ENCODE measurements around the gene PSMA5. TPM values are rescaled to one million over a fixed set of nuclear protein-coding genes. Genes with fewer than 3 reads are reported as not detected.

PSMA5 gene
- total RNA-seq, 1 donor from 2014 or later = 99.8 TPM

- TF ChIP-seq, protein P1, sequence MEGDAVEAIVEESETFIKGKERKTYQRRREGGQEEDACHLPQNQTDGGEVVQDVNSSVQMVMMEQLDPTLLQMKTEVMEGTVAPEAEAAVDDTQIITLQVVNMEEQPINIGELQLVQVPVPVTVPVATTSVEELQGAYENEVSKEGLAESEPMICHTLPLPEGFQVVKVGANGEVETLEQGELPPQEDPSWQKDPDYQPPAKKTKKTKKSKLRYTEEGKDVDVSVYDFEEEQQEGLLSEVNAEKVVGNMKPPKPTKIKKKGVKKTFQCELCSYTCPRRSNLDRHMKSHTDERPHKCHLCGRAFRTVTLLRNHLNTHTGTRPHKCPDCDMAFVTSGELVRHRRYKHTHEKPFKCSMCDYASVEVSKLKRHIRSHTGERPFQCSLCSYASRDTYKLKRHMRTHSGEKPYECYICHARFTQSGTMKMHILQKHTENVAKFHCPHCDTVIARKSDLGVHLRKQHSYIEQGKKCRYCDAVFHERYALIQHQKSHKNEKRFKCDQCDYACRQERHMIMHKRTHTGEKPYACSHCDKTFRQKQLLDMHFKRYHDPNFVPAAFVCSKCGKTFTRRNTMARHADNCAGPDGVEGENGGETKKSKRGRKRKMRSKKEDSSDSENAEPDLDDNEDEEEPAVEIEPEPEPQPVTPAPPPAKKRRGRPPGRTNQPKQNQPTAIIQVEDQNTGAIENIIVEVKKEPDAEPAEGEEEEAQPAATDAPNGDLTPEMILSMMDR (conservative IDR thresholded peaks at IDR 0.05) = no peak
- no peak overlapping the region for H3K27ac Mint-ChIP-seq (ENCODE audit: unreplicated experiment)
- H3K36me3 Mint-ChIP-seq (ENCODE audit: low read depth) = no peaks in the 10 kb centered on the region
- H3K4me1 Mint-ChIP-seq = peaks cover 63% of the 10 kb centered on the region
- H3K4me3 Mint-ChIP-seq = no peak overlapping the region
- H3K27me3 Mint-ChIP-seq (ENCODE audit: low read depth) = no peaks in the 10 kb centered on the region
- DNase-seq (ENCODE audit: low read depth, low spot score) = no peak
- no peaks in the 10 kb centered on the region for H3K9me3 Mint-ChIP-seq
Observed at GRCh38 chr1:109391157-109391556, 35.1 kb downstream of the PSMA5 start.

- H3K4me1 Mint-ChIP-seq = peaks cover 52% of the 10 kb centered on the region
- no peaks in the 10 kb centered on the region for H3K36me3 Mint-ChIP-seq (ENCODE audit: low read depth)
- no peak for DNase-seq (ENCODE audit: low read depth, low spot score)
- TF ChIP-seq, protein P1 (conservative IDR thresholded peaks at IDR 0.05) = no peak
- no peak overlapping the region for H3K4me3 Mint-ChIP-seq
- no peaks in the 10 kb centered on the region for H3K27me3 Mint-ChIP-seq (ENCODE audit: low read depth)
- H3K27ac Mint-ChIP-seq (ENCODE audit: unreplicated experiment) = no peak overlapping the region
- H3K9me3 Mint-ChIP-seq = no peaks in the 10 kb centered on the region
Observed at GRCh38 chr1:109389638-109390341, 36.5 kb downstream of the PSMA5 start.

DNA sequence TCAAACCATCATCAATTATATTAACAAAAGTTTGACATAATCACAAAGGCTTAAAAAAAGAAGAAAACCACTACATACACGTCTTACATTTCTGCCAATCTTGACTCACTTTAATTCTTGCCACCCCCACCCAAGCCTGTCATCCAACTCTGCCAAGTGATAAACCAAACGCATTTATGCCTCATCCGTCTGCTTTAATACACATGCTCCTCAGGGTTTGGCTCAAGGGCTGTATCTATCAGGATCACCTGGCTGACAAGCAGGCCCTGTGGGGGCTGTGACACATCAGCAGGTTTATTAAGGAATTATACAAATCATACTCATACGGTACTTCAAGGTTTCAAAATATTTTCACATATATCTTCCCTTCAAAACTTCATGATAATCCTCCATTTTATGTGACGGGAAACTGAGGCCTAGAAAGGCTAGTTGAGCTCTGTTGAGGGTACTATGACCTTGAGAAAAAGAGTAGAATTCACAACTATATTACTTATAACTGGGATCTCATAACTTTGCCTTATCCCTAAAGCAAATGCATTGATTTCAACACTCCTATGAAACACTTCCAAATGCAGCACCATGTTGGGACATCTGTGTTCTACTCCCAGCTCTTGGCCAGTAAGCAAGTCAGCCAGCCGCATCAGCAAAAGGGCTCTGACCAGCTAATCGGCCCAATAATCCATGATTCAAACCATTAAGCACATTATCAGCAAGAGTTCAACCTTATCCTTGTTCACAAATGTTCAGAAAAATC is 37.2 kb downstream of the PSMA5 start:
- Mint-ChIP-seq H3K27ac (ENCODE audit: unreplicated experiment) (no peak overlapping the region), H3K4me1 (peaks cover 50% of the 10 kb centered on the region), H3K9me3 (no peaks in the 10 kb centered on the region), H3K4me3 (no peak overlapping the region), H3K27me3 (ENCODE audit: low read depth) (no peaks in the 10 kb centered on the region), H3K36me3 (ENCODE audit: low read depth) (no peaks in the 10 kb centered on the region)
- DNase-seq (ENCODE audit: low read depth, low spot score) = no peak
- TF ChIP-seq, protein P1 (conservative IDR thresholded peaks at IDR 0.05) = no peak

DNA sequence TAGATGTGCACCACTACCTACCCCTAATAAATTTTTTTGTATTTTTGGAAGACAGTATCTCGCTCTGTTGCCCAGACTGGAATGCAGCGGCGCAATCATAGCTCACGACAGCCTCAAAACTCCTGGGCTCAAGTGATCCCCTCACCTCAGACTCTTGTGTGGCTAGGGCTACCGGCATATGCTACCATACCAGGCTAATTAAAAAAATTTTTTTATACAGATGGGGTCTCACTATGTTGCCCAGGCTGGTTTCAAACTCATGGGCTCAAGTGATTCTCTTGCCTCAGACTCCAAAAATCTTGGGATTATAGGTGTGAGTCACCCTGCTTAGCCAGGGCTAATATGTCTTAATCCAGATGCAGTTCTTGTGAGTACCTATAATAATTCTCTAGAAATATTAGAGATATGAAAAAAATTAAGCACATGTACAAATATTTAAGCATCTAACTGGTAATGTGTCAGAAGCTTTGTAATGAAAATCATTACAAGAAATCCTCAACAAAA is 38.0 kb downstream of the PSMA5 start:
- Mint-ChIP-seq H3K27me3 (ENCODE audit: low read depth) (no peaks in the 10 kb centered on the region), H3K36me3 (ENCODE audit: low read depth) (no peaks in the 10 kb centered on the region), H3K27ac (ENCODE audit: unreplicated experiment) (no peak overlapping the region), H3K4me3 (no peak overlapping the region), H3K9me3 (no peaks in the 10 kb centered on the region), H3K4me1 (peaks cover 50% of the 10 kb centered on the region)
- TF ChIP-seq, protein P1 (conservative IDR thresholded peaks at IDR 0.05) = no peak
- no peak for DNase-seq (ENCODE audit: low read depth, low spot score)

GRCh38 chr1:109386054-109386717 is 40.1 kb downstream of the PSMA5 start:
- no peak overlapping the region for H3K4me3 Mint-ChIP-seq
- peaks cover 38% of the 10 kb centered on the region for H3K4me1 Mint-ChIP-seq
- TF ChIP-seq, protein P1 (conservative IDR thresholded peaks at IDR 0.05) = no peak
- no peak for DNase-seq (ENCODE audit: low read depth, low spot score)
- no peaks in the 10 kb centered on the region for H3K9me3 Mint-ChIP-seq
- H3K36me3 Mint-ChIP-seq (ENCODE audit: low read depth) = no peaks in the 10 kb centered on the region
- H3K27me3 Mint-ChIP-seq (ENCODE audit: low read depth) = no peaks in the 10 kb centered on the region
- H3K27ac Mint-ChIP-seq (ENCODE audit: unreplicated experiment) = no peak overlapping the region
